ENCODE measurements around the gene SYT9. TPM values are rescaled to one million over a fixed set of nuclear protein-coding genes. Genes with fewer than 3 reads are reported as not detected.
A peak's percentile ranks its signal among the peaks of the same experiment; 100 is the strongest.

Gene SYT9
- total and polyA plus RNA-seq, 2 of the 4 experiments (the other 2 are of a cell fraction): not detected

DNA sequence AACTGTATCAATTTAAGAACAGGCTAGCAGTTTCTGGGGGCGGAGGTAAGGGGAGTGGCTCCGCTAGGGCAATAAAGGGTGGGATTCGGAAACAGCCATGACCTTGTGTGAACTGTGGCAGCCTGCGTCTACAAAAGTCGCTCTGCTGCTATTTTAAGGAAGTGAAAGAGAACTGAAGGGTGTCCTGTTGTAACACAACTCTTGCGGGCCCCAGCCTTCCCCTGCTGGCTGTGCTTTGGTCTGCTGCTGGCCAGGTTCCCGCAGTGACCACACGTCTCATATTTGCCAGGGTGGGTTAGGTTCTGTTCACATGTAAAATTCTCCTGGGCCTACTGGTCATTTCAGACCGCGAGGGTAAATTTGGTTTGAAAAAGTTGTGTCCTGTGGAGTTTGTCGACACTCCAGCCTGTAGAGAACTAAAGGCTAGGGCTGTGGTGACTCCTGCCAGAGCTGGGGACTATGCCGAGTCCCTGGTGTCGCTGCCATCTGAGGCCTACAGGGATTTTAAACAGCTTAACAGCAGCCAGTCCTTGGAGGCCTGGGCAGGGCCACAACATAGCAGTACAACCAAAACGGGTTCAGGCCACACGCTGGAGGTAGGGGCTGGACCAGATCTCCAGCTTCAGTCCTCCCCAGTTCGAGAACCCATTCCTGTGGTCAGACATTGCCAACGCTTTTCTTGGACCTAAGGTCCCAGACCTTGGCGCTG lies 261.0 kb downstream of the SYT9 start:
- Histone ChIP-seq H3K9ac (ENCODE audit: low read depth, low read length) (no peak overlapping the region), H2BK15ac (ENCODE audit: low read depth, low read length) (no peak overlapping the region), H3K4me1 (ENCODE audit: control insufficient read depth, insufficient read depth, low read length) (peaks cover 2% of the 10 kb centered on the region; the same call in 1 of the 2 replicates), H3K27me3 (ENCODE audit: control insufficient read depth, insufficient read depth, low read length) (peaks cover 27% of the 10 kb centered on the region), H2AK5ac (ENCODE audit: low read depth, low read length) (no peak overlapping the region), H3K4me2 (ENCODE audit: low read depth, low read length) (peak overlapping the region; percentile 77; the same call in 1 of the 2 replicates), H2AK9ac (replicated peaks; ENCODE audit: low read depth, low read length, poor library complexity) (no peak overlapping the region), H2AFZ (replicated peaks; ENCODE audit: low read length, poor library complexity) (peak overlapping the region; percentile 92), H2BK120ac (ENCODE audit: low read depth, low read length) (no peak overlapping the region), H4K5ac (ENCODE audit: low read depth, low read length) (no peak overlapping the region), H3K36me3 (ENCODE audit: control insufficient read depth, insufficient read depth, low read length) (no peaks in the 10 kb centered on the region), H3K14ac (replicated peaks; ENCODE audit: low read depth, low read length) (no peak overlapping the region), H4K20me1 (ENCODE audit: insufficient read depth, low read length) (no peaks in the 10 kb centered on the region), H3K56ac (ENCODE audit: extremely low read depth, insufficient read depth, low read length) (no peak overlapping the region), H3K9me3 (ENCODE audit: control insufficient read depth, insufficient read depth, low read length) (no peaks in the 10 kb centered on the region), H2BK20ac (ENCODE audit: low read depth, low read length) (no peak overlapping the region), H3K4me3 (ENCODE audit: insufficient read depth, low read depth, low read length) (peak overlapping the region; percentile 58), H3K79me1 (ENCODE audit: low read depth in 1 of 2, low read length in 2 of 2) (no peaks in the 10 kb centered on the region), H3K27ac (ENCODE audit: insufficient read depth, low read length) (no peak overlapping the region), H3K9me1 (ENCODE audit: insufficient read depth, low read length) (no peaks in the 10 kb centered on the region), H3K4ac (ENCODE audit: low read depth, low read length) (no peak overlapping the region), H4K8ac (ENCODE audit: low read depth in 2 of 2, low read length in 2 of 2) (peak overlapping the region in 1 of 2 experiments; percentile 23; a peak in 1 of 4 replicates), H2BK5ac (ENCODE audit: low read depth, low read length, poor library complexity, severe bottlenecking) (no peak overlapping the region), H3K23ac (ENCODE audit: low read depth, low read length) (no peak overlapping the region), H3K18ac (ENCODE audit: low read depth, low read length) (no peak overlapping the region), H4K91ac (ENCODE audit: insufficient read depth, low read depth, low read length) (no peak overlapping the region)
- BruUV-seq (replicated peaks): no TSS peak
- 22% methylated on average over 6 of the region's 18 CpGs; no CpG with 5 or more reads in 1 of the 2 experiments for WGBS, 2 experiments (ENCODE audit: extremely low coverage in 2 of 2, insufficient read length in 1 of 2)
- in situ Hi-C loops (cut with MboI; ENCODE audit: low sequenced_read_pairs) (no loop called here), intact Hi-C loops (cut with micrococcal nuclease) (loop anchor here (1.0 to 5.0 kb wide), 5 partner anchors 59 to 415 kb away; no protein-coding TSS in a partner anchor), dilution Hi-C loops (cut with HindIII; ENCODE audit: low sequenced_read_pairs, unreplicated experiment) (no loop called here)
- ChIA-PET POLR2A (ENCODE audit: unreplicated experiment) (no interaction called here), CTCF (interaction anchor here (0.6 to 2.1 kb wide), 5 partner anchors 8 to 1170 kb away, joined by 3 to 6 read pairs (median 4); no protein-coding TSS in a partner anchor)
- DNase-seq (no peak), ATAC-seq (ENCODE audit: low read depth) (peak; percentile 5)
- no peak for TF ChIP-seq POLR2A (IDR thresholded peaks at IDR 0.05; ENCODE audit: low read depth, low read length)
- no peak for TF ChIP-seq CHD1 (IDR thresholded peaks at IDR 0.05; ENCODE audit: low read depth, low read length)
